ENCODE results near the gene ESYT3. TPM values are rescaled to one million over a fixed set of nuclear protein-coding genes. Genes with fewer than 3 reads are reported as not detected.

The ESYT3 gene
- total RNA-seq, 1 donor, result 0.72 TPM

DNA sequence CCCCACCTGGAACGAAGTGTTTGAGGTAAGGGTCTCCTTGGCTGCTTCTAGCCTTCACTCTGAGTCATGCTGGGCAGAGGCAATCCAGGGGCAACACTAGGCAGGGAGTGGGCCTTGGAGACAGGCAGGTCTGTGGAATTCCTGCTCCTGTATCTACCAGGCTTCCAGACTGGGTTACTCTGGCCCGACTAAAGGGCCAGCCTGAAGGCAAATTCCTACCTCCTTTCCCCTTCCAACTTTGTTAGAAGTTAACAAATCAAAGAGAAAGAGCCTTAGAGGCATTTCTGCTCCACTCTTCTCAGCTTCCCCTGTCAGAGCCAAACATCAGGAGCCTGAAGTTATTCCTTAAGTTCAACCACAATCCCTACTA, 30.1 kb downstream of the ESYT3 start:
- Histone ChIP-seq H2AFZ (ENCODE audit: low read length) (no peak overlapping the region), H4K20me1 (ENCODE audit: insufficient read depth, low read length) (no peaks in the 10 kb centered on the region), H3K27ac (ENCODE audit: low read depth, low read length) (no peak overlapping the region), H3K36me3 (ENCODE audit: insufficient read depth, low read length) (no peaks in the 10 kb centered on the region), H3K9me3 (ENCODE audit: low read depth, low read length) (no peaks in the 10 kb centered on the region), H3K4me3 (ENCODE audit: insufficient read depth, low read length) (no peak overlapping the region), H3K79me2 (ENCODE audit: insufficient read depth, low read length) (no peaks in the 10 kb centered on the region), H3K4me1 (ENCODE audit: insufficient read depth, low read length) (peaks cover 17% of the 10 kb centered on the region), H3K4me2 (ENCODE audit: insufficient read depth, low read length) (no peak overlapping the region), H3K27me3 (ENCODE audit: insufficient read depth, low read length) (no peaks in the 10 kb centered on the region)
- DNase-seq (ENCODE audit: insufficient read length, low spot score, missing footprints), result no peak
- TF ChIP-seq, protein P1, sequence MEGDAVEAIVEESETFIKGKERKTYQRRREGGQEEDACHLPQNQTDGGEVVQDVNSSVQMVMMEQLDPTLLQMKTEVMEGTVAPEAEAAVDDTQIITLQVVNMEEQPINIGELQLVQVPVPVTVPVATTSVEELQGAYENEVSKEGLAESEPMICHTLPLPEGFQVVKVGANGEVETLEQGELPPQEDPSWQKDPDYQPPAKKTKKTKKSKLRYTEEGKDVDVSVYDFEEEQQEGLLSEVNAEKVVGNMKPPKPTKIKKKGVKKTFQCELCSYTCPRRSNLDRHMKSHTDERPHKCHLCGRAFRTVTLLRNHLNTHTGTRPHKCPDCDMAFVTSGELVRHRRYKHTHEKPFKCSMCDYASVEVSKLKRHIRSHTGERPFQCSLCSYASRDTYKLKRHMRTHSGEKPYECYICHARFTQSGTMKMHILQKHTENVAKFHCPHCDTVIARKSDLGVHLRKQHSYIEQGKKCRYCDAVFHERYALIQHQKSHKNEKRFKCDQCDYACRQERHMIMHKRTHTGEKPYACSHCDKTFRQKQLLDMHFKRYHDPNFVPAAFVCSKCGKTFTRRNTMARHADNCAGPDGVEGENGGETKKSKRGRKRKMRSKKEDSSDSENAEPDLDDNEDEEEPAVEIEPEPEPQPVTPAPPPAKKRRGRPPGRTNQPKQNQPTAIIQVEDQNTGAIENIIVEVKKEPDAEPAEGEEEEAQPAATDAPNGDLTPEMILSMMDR (IDR thresholded peaks at IDR 0.05; ENCODE audit: extremely low read depth, low read depth, low read length), result no peak

DNA sequence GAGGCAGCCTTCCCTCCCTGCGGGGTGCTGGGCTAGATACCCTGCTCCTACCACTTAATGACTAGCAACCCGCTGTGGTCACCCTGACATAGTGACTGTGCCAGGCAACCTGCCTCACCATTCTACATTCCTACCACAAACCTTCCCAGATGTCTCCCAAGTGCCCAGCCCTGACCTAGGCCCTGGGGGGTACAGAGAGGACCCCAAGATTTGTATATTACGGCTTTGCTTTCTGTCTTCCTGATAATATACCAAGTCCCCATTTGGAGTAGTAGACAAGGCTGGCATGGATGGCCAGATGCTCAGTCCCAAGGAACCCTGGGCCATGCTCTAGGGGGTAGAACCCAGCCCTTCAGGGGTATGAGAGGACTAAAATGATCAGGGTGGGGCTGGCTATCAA, 31.0 kb downstream of the ESYT3 start:
- no peaks in the 10 kb centered on the region for H3K27me3 ChIP-seq (ENCODE audit: insufficient read depth, low read length)
- H3K27ac ChIP-seq (ENCODE audit: low read depth, low read length), result no peak overlapping the region
- H3K4me3 ChIP-seq (ENCODE audit: insufficient read depth, low read length), result no peak overlapping the region
- no peak overlapping the region for H3K4me2 ChIP-seq (ENCODE audit: insufficient read depth, low read length)
- no peaks in the 10 kb centered on the region for H4K20me1 ChIP-seq (ENCODE audit: insufficient read depth, low read length)
- TF ChIP-seq, protein P1 (IDR thresholded peaks at IDR 0.05; ENCODE audit: extremely low read depth, low read depth, low read length), result no peak
- no peaks in the 10 kb centered on the region for H3K79me2 ChIP-seq (ENCODE audit: insufficient read depth, low read length)
- no peak for DNase-seq (ENCODE audit: insufficient read length, low spot score, missing footprints)
- no peaks in the 10 kb centered on the region for H3K36me3 ChIP-seq (ENCODE audit: insufficient read depth, low read length)
- no peak overlapping the region for H2AFZ ChIP-seq (ENCODE audit: low read length)
- H3K9me3 ChIP-seq (ENCODE audit: low read depth, low read length), result no peaks in the 10 kb centered on the region
- peaks cover 19% of the 10 kb centered on the region for H3K4me1 ChIP-seq (ENCODE audit: insufficient read depth, low read length)

DNA sequence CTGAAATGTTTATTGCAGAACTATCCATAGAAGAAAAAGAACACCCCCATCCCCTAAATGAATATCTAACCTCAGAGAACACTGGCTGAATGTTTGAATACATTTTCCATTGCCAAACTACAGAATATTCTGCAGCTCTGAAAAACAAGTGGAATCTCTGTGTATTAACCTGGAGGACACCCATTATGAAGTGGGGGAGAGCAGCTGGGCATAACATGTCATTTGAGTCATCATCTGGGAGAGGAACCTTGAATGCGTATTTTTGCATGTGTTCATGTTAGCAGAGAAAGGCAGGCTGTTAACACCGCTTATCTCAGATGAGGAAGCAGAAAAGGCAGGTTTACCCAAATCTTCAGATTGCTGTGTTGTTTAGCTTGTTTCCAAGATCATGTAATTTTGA, 31.5 kb downstream of the ESYT3 start:
- no peak overlapping the region for H3K4me3 ChIP-seq (ENCODE audit: insufficient read depth, low read length)
- no peaks in the 10 kb centered on the region for H4K20me1 ChIP-seq (ENCODE audit: insufficient read depth, low read length)
- no peak overlapping the region for H3K4me2 ChIP-seq (ENCODE audit: insufficient read depth, low read length)
- no peaks in the 10 kb centered on the region for H3K79me2 ChIP-seq (ENCODE audit: insufficient read depth, low read length)
- no peaks in the 10 kb centered on the region for H3K9me3 ChIP-seq (ENCODE audit: low read depth, low read length)
- H3K27ac ChIP-seq (ENCODE audit: low read depth, low read length), result no peak overlapping the region
- H3K36me3 ChIP-seq (ENCODE audit: insufficient read depth, low read length), result no peaks in the 10 kb centered on the region
- H3K27me3 ChIP-seq (ENCODE audit: insufficient read depth, low read length), result no peaks in the 10 kb centered on the region
- no peak for DNase-seq (ENCODE audit: insufficient read length, low spot score, missing footprints)
- H2AFZ ChIP-seq (ENCODE audit: low read length), result no peak overlapping the region
- TF ChIP-seq, protein P1 (IDR thresholded peaks at IDR 0.05; ENCODE audit: extremely low read depth, low read depth, low read length), result no peak
- H3K4me1 ChIP-seq (ENCODE audit: insufficient read depth, low read length), result peaks cover 19% of the 10 kb centered on the region

DNA sequence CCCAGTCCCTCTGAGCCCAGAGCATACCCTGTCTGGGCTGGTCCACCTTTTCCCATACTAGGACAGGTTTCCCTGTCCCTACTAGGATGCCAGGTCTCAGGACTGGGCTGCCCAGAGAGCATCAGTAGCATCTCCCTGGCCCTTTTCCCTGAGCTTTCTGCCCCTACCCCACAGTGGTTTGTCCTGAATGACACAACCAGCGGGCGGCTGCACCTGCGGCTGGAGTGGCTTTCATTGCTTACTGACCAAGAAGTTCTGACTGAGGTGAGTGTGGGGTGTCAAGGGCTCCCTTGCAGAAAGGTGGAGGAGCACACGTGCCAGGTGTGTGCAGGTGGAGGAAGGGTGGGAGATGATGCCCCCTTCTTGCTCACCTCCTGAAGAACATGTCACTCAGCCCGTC, 33.5 kb downstream of the ESYT3 start:
- Histone ChIP-seq H3K4me3 (ENCODE audit: insufficient read depth, low read length) (no peak overlapping the region), H3K27me3 (ENCODE audit: insufficient read depth, low read length) (no peaks in the 10 kb centered on the region), H3K4me2 (ENCODE audit: insufficient read depth, low read length) (no peak overlapping the region), H2AFZ (ENCODE audit: low read length) (no peak overlapping the region), H4K20me1 (ENCODE audit: insufficient read depth, low read length) (no peaks in the 10 kb centered on the region), H3K4me1 (ENCODE audit: insufficient read depth, low read length) (peaks cover 12% of the 10 kb centered on the region), H3K79me2 (ENCODE audit: insufficient read depth, low read length) (no peaks in the 10 kb centered on the region), H3K27ac (ENCODE audit: low read depth, low read length) (no peak overlapping the region), H3K9me3 (ENCODE audit: low read depth, low read length) (no peaks in the 10 kb centered on the region), H3K36me3 (ENCODE audit: insufficient read depth, low read length) (no peaks in the 10 kb centered on the region)
- no peak for DNase-seq (ENCODE audit: insufficient read length, low spot score, missing footprints)
- TF ChIP-seq, protein P1 (IDR thresholded peaks at IDR 0.05; ENCODE audit: extremely low read depth, low read depth, low read length), result no peak

All from osteoblast (primary cell).